Spleen (tissue), 7 donors: Measurements from ENCODE around the gene SLC35G6.

ENCODE experiments used
- POLR2A ChIP-seq, 3 donors: fragments of 450-650 bp; IDR thresholded peaks; one replicate each; pipeline ENCODE4 v1.5.1; 2017; ENCODE audit warnings: antibody characterized with exemption in 3 of 3, mild to moderate bottlenecking in 1 of 3
- POLR2AphosphoS5 ChIP-seq, 3 donors: sonication (generic); formaldehyde crosslinking; IDR thresholded peaks; one replicate each; pipeline ENCODE4 v1.5.1; 2017; ENCODE audit warnings: antibody characterized with exemption in 3 of 3
- TF ChIP-seq, protein P1 (sequence below), 11 experiments: fragments of 200-600 bp in 7 of 11; fragments of 450-650 bp in 4 of 11; sonication (generic) in 4 of 11; IDR thresholded peaks in 8 of 11; conservative IDR thresholded peaks in 3 of 11; 1 replicate in 7 of 11; 2 replicates in 4 of 11; pipeline versions ENCODE4 v1.4.0 to v1.8.0; 2016 to 2021; ENCODE audit warnings: antibody characterized with exemption in 11 of 11, inconsistent platforms in 4 of 11, mild to moderate bottlenecking in 1 of 11
- donor health status: DM: no; HTN: no; CAD: no; lungs with moderate emphysema.
- donor health status: DM: no; HTN: no; CAD: no.
- donor health status: DM: no; HTN: no; CAD: no.

- TF ChIP-seq POLR2A (IDR thresholded peaks at IDR 0.05) = no peak
- TF ChIP-seq, protein P1, sequence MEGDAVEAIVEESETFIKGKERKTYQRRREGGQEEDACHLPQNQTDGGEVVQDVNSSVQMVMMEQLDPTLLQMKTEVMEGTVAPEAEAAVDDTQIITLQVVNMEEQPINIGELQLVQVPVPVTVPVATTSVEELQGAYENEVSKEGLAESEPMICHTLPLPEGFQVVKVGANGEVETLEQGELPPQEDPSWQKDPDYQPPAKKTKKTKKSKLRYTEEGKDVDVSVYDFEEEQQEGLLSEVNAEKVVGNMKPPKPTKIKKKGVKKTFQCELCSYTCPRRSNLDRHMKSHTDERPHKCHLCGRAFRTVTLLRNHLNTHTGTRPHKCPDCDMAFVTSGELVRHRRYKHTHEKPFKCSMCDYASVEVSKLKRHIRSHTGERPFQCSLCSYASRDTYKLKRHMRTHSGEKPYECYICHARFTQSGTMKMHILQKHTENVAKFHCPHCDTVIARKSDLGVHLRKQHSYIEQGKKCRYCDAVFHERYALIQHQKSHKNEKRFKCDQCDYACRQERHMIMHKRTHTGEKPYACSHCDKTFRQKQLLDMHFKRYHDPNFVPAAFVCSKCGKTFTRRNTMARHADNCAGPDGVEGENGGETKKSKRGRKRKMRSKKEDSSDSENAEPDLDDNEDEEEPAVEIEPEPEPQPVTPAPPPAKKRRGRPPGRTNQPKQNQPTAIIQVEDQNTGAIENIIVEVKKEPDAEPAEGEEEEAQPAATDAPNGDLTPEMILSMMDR (IDR thresholded peaks at IDR 0.05 in 8 of 11, conservative IDR thresholded peaks at IDR 0.05 in 3 of 11) = no peak
- no peak for TF ChIP-seq POLR2AphosphoS5 (IDR thresholded peaks at IDR 0.05)
Observed at GRCh38 chr17:7463372-7463846, 17.8 kb upstream of the SLC35G6 start.
